GM18505 (cell line): ENCODE data around the gene FRMD4A.
A peak's percentile ranks its signal among the peaks of the same experiment; 100 is the strongest.
"Not testable (repeated sequence)": the region's sequence is repeated elsewhere in the genome, so short reads cannot be mapped to it uniquely, and the experiment has no call there.

Experiments used
- ATAC-seq: cut with Tn5 transposase; IDR thresholded peaks from one replicate; pipeline ENCODE4 v1.9.1; 2021; ENCODE audit not compliant: unreplicated experiment
- POLR2A ChIP-seq: IDR thresholded peaks from 4 replicates; pipeline ENCODE4 v1.6.1; 2011; ENCODE audit warnings: borderline replicate concordance; ENCODE audit not compliant: insufficient read depth, insufficient read length; ENCODE audit errors: extremely low read depth

The FRMD4A gene

DNA sequence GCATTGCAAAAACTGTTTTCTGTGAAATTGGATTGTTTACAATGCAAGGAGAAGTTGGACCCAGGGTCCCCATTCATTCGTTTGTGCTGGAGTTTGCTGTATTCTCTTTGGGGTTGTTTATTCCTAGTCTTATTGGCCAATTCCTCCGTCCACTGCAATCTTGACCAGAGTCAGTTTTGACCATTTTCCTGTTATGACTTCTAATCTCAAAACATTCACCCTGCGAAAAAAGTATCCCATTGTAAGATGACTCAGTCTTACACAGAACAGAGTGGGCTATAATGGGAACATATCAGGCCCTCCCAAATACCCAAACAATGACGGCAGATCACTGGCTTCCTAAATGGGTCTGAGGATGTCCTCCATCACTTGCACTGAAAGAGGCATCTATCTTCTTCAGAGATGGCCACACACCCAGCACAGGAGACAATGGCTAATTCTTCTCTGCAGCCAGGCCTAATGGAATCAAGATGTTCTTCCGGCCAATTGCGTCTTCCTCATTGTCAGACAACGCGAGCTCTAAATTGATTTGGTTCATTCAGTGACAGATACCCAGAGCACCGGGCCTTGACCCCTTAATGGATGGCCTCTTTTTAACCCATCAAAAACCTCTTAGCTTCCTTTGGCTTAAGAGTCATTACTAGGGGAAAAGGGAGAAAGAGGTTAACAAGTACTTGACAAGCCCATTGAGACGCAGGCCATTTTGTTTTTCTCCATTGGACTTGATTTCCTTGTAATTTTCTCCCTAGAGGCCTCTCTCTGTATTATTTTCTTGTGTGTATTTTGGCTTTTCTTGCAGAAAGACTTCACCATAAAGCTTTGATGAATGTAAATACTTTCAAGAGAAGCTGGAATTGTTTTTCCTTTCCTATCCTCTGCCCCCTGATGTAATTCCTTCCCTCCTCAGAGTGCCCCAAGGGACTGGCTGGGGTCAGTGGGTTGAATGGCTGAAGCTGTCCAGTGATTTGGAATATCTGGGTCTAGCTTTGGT lies 614.3 kb downstream of the FRMD4A start:
- no peak for TF ChIP-seq POLR2A
- no peak for ATAC-seq

DNA sequence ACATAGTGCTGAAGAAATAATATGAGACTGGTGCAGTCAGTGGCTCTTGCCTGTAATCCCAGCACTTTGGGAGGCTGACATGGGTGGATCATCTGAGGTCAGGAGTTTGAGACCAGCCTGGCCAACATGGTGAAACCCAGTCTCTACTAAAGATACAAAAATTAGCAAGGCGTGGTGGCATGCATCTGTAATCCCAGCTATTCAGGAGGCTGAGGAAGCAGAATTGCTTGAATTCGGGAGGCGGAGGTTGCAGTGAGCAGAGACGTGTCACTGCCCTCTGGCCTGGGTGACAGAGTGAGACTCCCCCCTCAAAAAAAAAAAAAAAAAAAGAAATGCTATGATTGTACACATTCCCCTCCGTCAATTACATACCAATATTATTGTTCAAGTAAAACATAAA lies 615.1 kb downstream of the FRMD4A start:
- not testable (repeated sequence) for ATAC-seq

DNA sequence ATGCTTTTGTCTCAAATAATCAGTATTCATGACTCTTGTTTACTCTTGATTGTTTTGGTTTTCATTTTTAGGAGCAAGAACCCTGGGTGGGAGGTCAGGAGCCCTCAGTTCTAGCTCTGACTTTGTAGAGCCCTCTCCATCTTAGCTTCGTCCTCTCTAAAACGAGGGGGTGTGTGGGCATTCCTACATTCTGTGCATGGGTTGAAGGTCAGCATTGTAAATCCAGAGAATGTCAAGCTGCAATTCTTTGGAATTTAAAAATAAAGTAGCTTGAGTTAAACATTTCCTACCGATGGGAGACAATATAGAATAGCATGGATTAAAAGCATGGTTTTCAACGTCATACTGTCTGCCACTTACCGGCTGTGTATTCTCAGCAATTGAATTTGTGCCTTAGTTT lies 615.6 kb downstream of the FRMD4A start:
- ATAC-seq, result no peak
- TF ChIP-seq POLR2A, result no peak

GRCh38 chr10:13712837-13713581 lies 617.7 kb downstream of the FRMD4A start:
- ATAC-seq, result peak; percentile 73
- TF ChIP-seq POLR2A, result peak; percentile 66

GRCh38 chr10:13712476-13712836 lies 618.3 kb downstream of the FRMD4A start:
- TF ChIP-seq POLR2A, result no peak
- ATAC-seq, result no peak

DNA sequence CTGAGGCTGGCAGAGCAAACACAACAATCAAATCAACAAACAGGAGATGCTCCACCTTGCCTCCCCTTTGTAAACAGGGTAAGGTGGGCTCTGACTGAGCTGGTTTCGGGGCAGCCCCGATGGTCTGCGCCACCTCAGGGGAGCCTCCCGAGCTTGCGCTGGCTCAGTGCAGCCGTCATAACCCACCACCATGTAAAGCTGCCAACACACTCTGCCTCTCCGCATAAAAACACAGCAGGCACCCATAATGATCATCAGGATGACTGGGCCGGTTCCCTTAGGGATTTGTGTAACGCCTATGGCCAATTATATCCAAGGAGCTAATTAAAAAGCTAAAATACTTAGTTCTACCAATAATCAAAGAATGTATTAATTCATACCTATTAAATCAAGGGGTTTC lies 619.4 kb downstream of the FRMD4A start:
- TF ChIP-seq POLR2A, result no peak

DNA sequence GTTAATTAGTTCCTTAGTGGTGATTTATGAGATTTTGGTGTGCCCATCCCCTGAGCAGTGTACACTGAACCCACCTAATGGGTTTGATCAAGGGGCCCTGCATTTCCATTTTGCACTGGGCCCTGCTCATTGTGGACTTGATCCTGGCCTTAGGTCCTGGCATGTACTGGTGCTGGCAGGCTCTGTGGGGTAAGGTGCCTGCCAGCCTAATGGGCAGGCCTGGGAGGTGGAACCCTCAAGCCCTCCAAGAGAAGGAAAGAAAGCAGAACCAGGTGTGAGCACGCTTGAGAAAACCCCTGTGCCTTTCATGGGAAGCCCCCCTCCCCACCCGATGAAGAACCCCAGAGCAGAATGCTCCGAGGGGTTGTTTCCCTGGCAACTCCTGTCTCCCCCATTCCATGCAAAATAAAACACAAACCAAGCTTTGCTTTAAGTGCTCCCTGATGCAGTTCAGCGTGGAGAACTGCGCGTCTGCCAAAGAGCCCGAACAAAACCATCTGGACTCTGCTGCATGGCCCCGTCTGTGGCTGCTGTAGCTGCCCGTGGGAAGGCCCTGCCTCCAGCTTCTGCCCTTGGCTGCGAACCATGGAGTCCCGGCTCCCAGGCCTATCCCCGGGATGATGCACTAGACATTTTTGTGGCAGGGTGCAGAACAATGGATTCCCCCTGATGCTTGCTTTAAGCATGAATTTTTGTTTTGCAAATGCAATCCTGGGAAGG lies 620.6 kb downstream of the FRMD4A start:
- ATAC-seq, result no peak

More for the DNA sequence above, 619.4 kb downstream of the FRMD4A start:
- ATAC-seq, result no peak

DNA sequence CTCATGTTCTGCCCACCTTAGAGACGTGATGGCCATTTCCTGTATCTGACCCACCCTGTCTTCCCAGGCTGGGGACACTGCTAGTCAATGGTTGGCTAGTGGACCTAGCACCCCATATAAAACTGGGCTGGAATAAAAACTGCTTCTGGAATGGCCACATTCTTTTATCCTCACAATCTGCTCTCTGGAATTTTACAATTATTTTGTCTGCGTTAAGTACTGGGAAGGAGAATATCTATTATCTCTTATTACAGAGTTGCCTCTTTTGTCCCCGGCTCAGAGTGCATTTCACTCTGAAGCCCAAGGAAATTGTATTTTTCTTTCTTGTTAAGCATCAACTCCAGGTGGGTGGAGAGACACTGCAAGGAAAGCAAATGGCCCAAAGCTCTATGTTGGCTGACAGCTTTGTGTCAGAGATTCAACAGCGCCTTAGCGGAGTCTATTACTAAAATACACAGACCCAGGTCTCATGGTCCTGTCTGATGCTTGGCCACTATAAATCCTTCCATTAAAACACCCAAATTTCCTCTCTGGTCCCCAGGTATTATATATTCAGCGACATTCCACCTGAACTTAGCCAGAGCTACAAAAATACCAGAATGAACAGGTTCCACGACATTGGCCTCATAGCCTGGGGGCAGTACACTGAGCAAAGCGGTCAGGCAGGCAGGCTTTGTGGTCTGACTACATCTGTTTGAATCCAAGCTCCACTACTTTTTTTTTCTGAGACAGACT lies 622.3 kb downstream of the FRMD4A start:
- TF ChIP-seq POLR2A, result no peak
- ATAC-seq, result no peak

More for the DNA sequence above, 620.6 kb downstream of the FRMD4A start:
- TF ChIP-seq POLR2A, result no peak

- TF ChIP-seq POLR2A, result no peak
- no peak for ATAC-seq
Observed at GRCh38 chr10:13707156-13707881, 623.4 kb downstream of the FRMD4A start.

GRCh38 chr10:13706604-13707003 lies 624.1 kb downstream of the FRMD4A start:
- peak; percentile 42 for TF ChIP-seq POLR2A
- ATAC-seq, result no peak

DNA sequence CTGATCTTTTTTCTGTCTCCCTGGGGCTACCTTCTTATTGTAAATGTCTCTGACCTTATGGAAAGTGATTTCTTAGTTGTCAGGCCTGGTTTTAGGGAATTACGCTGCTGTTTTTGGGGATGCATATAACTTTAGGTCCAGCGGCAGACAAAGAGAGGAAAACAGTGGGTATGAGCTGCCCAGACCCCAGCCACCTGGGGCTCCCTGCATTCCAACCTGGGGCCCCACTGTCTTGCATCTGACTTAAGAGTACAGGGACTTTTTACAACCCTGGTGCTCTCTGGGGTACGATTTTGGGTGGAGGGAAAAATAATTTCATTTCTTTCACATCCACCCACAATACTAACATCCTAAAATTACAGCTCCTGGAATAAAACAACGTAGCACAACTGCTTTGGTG lies 624.5 kb downstream of the FRMD4A start:
- no peak for ATAC-seq
- no peak for TF ChIP-seq POLR2A

- no peak for ATAC-seq
- no peak for TF ChIP-seq POLR2A
Observed at GRCh38 chr10:13705526-13706174, 625.1 kb downstream of the FRMD4A start.
